Measurements from ENCODE around the gene MADD. TPM values are rescaled to one million over a fixed set of nuclear protein-coding genes. Genes with fewer than 3 reads are reported as not detected.

Gene MADD
- total and polyA plus RNA-seq, 10 of the 15 experiments (the other 5 are each of a cell fraction or from before 2014, with no cell fraction given) = 0.47 to 35.4 (median 17.6) TPM

- no peak overlapping the region for H3K9ac ChIP-seq (ENCODE audit: control insufficient read depth, insufficient read depth, low read length)
- ChIA-PET SMC1A (ENCODE audit: uncharacterized antibody, unreplicated experiment) (interaction anchor here (0.5 kb wide), 1 partner anchor 75 kb away, joined by 3 read pairs; no protein-coding TSS in a partner anchor), CTCF (interaction anchor here (1.1 to 1.3 kb wide), 2 partner anchors 37 to 66 kb away, joined by 3 to 4 read pairs; no protein-coding TSS in a partner anchor), POLR2A (no interaction called here), RAD21 (ENCODE audit: unreplicated experiment) (no interaction called here)
- H4K20me1 ChIP-seq (ENCODE audit: control insufficient read depth, insufficient read depth) = no peaks in the 10 kb centered on the region
- in situ Hi-C loops (cut with MboI) = no loop called here
- H3K27ac ChIP-seq (ENCODE audit: control insufficient read depth, insufficient read depth) = no peak overlapping the region
- no peak overlapping the region for H3K4me2 ChIP-seq (ENCODE audit: control insufficient read depth, insufficient read depth)
- H2AFZ ChIP-seq (ENCODE audit: control insufficient read depth, low read depth, low read length) = no peak overlapping the region
- H3K9me3 ChIP-seq (replicated peaks; ENCODE audit: control insufficient read depth, insufficient read depth, low read length) = no peaks in the 10 kb centered on the region
- WGBS (ENCODE audit: insufficient coverage, insufficient replicate concordance, low lambda C conversion rate, missing lambda C conversion rate) = 78% methylated on average over 34 of the region's 34 CpGs
- TF ChIP-seq HDAC2 (IDR thresholded peaks at IDR 0.05) = no peak
- no peak for TF ChIP-seq BCL11A (IDR thresholded peaks at IDR 0.05; ENCODE audit: low read depth, low read length)
- TF ChIP-seq HDAC6 (IDR thresholded peaks at IDR 0.05; ENCODE audit: unreplicated experiment) = no peak
- no peak for TF ChIP-seq PAX8 (IDR thresholded peaks at IDR 0.05)
- TF ChIP-seq DPF2 (IDR thresholded peaks at IDR 0.05) = no peak
- no peak for TF ChIP-seq WRNIP1 (IDR thresholded peaks at IDR 0.05; ENCODE audit: borderline replicate concordance, low read depth, low read length)
- no peak for TF ChIP-seq FOXM1 (IDR thresholded peaks at IDR 0.05; ENCODE audit: low read depth, low read length)
- TF ChIP-seq MYB (IDR thresholded peaks at IDR 0.05; ENCODE audit: borderline replicate concordance, low read depth, low read length) = no peak
- TF ChIP-seq, protein P1, sequence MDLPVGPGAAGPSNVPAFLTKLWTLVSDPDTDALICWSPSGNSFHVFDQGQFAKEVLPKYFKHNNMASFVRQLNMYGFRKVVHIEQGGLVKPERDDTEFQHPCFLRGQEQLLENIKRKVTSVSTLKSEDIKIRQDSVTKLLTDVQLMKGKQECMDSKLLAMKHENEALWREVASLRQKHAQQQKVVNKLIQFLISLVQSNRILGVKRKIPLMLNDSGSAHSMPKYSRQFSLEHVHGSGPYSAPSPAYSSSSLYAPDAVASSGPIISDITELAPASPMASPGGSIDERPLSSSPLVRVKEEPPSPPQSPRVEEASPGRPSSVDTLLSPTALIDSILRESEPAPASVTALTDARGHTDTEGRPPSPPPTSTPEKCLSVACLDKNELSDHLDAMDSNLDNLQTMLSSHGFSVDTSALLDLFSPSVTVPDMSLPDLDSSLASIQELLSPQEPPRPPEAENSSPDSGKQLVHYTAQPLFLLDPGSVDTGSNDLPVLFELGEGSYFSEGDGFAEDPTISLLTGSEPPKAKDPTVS (IDR thresholded peaks at IDR 0.05; ENCODE audit: low read depth, low read length) = no peak
- no peak for TF ChIP-seq BMI1 (IDR thresholded peaks at IDR 0.05; ENCODE audit: borderline replicate concordance)
- intact Hi-C loops (cut with micrococcal nuclease; ENCODE audit: unreplicated experiment) = no loop called here
- H3K36me3 ChIP-seq (ENCODE audit: control insufficient read depth in 2 of 2, insufficient read depth in 2 of 2, low read length in 1 of 2) = no peaks in the 10 kb centered on the region
- DNase-seq (ENCODE audit: low read depth, low spot score) (no peak), ATAC-seq (no peak), FAIRE-seq (no peak)
- no TSS peak for BruUV-seq (replicated peaks)
- H3K27me3 ChIP-seq (replicated peaks in 1 of 2; ENCODE audit: control insufficient read depth in 2 of 2, insufficient read depth in 2 of 2, low read length in 1 of 2) = no peaks in the 10 kb centered on the region; a peak in 1 of 4 replicates
- no peaks in the 10 kb centered on the region for H3K79me2 ChIP-seq (ENCODE audit: control insufficient read depth, insufficient read depth, low read length)
- H3K4me3 ChIP-seq = no peak overlapping the region
- no peaks in the 10 kb centered on the region for H3K4me1 ChIP-seq (ENCODE audit: control insufficient read depth, insufficient read depth, low read length)
Observed at GRCh38 chr11:47337229-47337924, 67.4 kb downstream of the MADD start.

All from GM12878 (cell line).